ENCODE measurements around the gene KAZN. TPM values are rescaled to one million over a fixed set of nuclear protein-coding genes. Genes with fewer than 3 reads are reported as not detected.

KAZN gene
- polyA plus RNA-seq, 1 experiment: 3.7 TPM

DNA sequence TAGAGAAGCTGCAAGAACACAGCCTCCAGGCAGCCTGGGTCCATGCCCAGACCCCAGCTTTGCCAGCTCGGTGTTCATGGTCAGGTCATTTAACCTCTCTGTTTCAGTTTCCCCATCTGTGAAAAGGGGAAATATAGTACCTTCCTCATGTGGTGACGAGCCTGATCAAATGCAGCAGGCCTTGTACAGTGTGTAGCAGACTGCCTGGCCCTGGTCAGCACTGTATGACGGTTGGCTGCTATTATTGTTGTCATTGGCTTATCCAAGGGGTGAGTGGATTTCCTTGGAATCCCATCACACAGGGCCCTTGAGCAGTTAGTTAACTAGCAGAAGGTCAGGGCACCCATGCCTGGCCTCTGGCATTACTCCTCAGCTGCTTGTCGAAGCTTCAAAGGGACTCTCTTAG is 548.5 kb downstream of the KAZN start:
- DNase-seq (ENCODE audit: low read depth, low spot score): no peak
- POLR2A ChIA-PET: no interaction called here
- H3K27me3 ChIP-seq (ENCODE audit: control insufficient read depth, insufficient read depth, low read length): peaks cover 18% of the 10 kb centered on the region
- no peak overlapping the region for H3K27ac ChIP-seq (ENCODE audit: low read depth, low read length)
- no peak overlapping the region for H3K4me3 ChIP-seq (ENCODE audit: low read depth, low read length)
- no peaks in the 10 kb centered on the region for H3K9me3 ChIP-seq (ENCODE audit: control insufficient read depth, insufficient read depth, low read length)
- TF ChIP-seq, protein P1, sequence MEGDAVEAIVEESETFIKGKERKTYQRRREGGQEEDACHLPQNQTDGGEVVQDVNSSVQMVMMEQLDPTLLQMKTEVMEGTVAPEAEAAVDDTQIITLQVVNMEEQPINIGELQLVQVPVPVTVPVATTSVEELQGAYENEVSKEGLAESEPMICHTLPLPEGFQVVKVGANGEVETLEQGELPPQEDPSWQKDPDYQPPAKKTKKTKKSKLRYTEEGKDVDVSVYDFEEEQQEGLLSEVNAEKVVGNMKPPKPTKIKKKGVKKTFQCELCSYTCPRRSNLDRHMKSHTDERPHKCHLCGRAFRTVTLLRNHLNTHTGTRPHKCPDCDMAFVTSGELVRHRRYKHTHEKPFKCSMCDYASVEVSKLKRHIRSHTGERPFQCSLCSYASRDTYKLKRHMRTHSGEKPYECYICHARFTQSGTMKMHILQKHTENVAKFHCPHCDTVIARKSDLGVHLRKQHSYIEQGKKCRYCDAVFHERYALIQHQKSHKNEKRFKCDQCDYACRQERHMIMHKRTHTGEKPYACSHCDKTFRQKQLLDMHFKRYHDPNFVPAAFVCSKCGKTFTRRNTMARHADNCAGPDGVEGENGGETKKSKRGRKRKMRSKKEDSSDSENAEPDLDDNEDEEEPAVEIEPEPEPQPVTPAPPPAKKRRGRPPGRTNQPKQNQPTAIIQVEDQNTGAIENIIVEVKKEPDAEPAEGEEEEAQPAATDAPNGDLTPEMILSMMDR (IDR thresholded peaks at IDR 0.05; ENCODE audit: low read depth, low read length): no peak
- CTCF ChIA-PET: interaction anchor here (1.1 kb wide), 1 partner anchor 176 kb away, joined by 3 read pairs; no protein-coding TSS in a partner anchor

DNA sequence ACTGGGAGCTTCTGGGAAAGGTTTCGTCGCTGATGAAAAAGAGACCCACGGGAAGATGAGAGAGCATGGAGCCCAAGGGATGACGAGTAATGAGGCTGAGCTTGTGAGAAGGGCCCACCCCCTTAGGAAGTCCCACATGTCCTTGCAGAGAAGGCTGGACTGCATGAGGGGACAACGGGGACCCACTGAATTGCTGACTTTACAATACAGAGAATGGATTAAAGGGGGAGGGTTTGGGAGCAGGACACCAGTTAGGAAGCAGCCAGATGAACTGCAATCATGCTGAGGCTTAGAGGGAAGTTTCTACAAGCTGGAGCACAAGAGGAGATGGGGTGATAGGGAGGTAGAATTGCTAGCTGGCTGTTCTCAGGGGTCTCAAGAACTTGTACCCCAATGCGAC is 549.5 kb downstream of the KAZN start:
- no peak overlapping the region for H3K27ac ChIP-seq (ENCODE audit: low read depth, low read length)
- no peaks in the 10 kb centered on the region; the same call in 1 of the 2 replicates for H3K9me3 ChIP-seq (ENCODE audit: control insufficient read depth, insufficient read depth, low read length)
- TF ChIP-seq, protein P1 (IDR thresholded peaks at IDR 0.05; ENCODE audit: low read depth, low read length): no peak
- ChIA-PET POLR2A (no interaction called here), CTCF (no interaction called here)
- peaks cover 18% of the 10 kb centered on the region for H3K27me3 ChIP-seq (ENCODE audit: control insufficient read depth, insufficient read depth, low read length)
- no peak overlapping the region for H3K4me3 ChIP-seq (ENCODE audit: low read depth, low read length)
- no peak for DNase-seq (ENCODE audit: low read depth, low spot score)

DNA sequence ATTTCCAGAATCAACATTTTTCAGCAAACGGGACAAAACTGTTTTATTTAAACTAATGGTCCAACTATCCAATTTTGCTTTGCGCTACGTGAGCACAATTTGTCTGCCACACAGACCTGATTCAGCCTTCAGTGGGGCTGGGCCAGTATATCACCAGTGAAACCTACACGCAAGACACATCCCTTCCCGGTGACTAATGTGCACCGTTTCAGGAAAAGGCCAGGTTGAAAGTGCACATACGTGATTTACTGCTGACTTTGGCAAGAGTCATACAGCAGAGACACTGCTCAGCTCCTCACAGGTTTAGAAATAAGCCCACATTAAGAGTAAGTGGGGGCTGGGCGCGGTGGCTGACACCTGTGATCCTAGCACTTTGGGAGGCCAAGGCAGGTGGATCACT is 550.0 kb downstream of the KAZN start:
- CTCF ChIA-PET: no interaction called here
- peaks cover 18% of the 10 kb centered on the region for H3K27me3 ChIP-seq (ENCODE audit: control insufficient read depth, insufficient read depth, low read length)
- no peaks in the 10 kb centered on the region; the same call in 1 of the 2 replicates for H3K9me3 ChIP-seq (ENCODE audit: control insufficient read depth, insufficient read depth, low read length)
- POLR2A ChIA-PET: no interaction called here
- H3K4me3 ChIP-seq (ENCODE audit: low read depth, low read length): no peak overlapping the region
- DNase-seq (ENCODE audit: low read depth, low spot score): no peak
- TF ChIP-seq, protein P1 (IDR thresholded peaks at IDR 0.05; ENCODE audit: low read depth, low read length): no peak
- no peak overlapping the region for H3K27ac ChIP-seq (ENCODE audit: low read depth, low read length)

DNA sequence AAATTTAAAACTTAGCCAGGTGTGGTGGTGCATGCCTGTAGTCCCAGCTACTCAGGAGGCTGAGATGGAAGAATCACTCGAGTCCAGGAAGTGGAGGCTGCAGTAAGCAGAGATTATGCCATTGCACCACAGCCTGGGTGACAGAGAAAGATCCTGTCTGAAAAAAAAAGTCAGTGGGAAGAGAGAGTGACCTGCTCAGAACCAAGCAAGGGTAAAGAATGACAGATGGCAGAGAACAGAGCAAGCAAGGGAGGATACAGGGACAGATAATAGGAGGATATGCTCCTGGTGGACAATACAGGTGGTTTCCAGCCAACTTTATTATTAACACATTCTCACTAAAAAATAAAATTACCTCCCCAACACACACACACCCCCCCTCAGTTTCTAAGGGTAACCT is 550.5 kb downstream of the KAZN start:
- no peaks in the 10 kb centered on the region; the same call in 1 of the 2 replicates for H3K9me3 ChIP-seq (ENCODE audit: control insufficient read depth, insufficient read depth, low read length)
- DNase-seq (ENCODE audit: low read depth, low spot score): no peak
- TF ChIP-seq, protein P1 (IDR thresholded peaks at IDR 0.05; ENCODE audit: low read depth, low read length): no peak
- H3K27ac ChIP-seq (ENCODE audit: low read depth, low read length): peak overlapping the region; percentile 21
- H3K27me3 ChIP-seq (ENCODE audit: control insufficient read depth, insufficient read depth, low read length): peaks cover 17% of the 10 kb centered on the region
- ChIA-PET CTCF (interaction anchor here (0.7 kb wide), 1 partner anchor 155 kb away, joined by 3 read pairs; no protein-coding TSS in a partner anchor), POLR2A (no interaction called here)
- no peak overlapping the region for H3K4me3 ChIP-seq (ENCODE audit: low read depth, low read length)

DNA sequence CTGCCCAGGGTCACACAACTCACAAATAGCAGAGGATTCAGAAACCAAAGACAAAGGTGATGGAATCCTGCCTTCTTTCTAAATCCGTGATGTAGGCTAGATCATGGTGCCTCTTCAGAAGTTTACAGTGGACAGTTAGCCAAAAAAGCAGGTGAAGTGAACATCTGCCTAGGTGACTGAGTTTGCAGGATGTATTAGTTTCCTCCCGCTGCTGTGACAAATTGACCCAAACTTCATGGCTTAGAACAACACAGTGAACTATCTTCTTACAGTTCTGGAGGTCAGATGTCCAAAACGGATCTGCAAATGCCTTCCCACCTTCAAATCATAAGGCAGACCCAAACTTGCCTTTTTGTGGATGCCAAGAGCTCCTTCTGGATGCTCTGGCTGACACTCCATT is 551.9 kb downstream of the KAZN start:
- Histone ChIP-seq H3K9me3 (ENCODE audit: control insufficient read depth, insufficient read depth, low read length) (no peaks in the 10 kb centered on the region; the same call in 1 of the 2 replicates), H3K27ac (ENCODE audit: low read depth, low read length) (no peak overlapping the region), H3K27me3 (ENCODE audit: control insufficient read depth, insufficient read depth, low read length) (peaks cover 14% of the 10 kb centered on the region), H3K4me3 (ENCODE audit: low read depth, low read length) (no peak overlapping the region)
- ChIA-PET CTCF (interaction anchor here (0.6 to 4.1 kb wide), 7 partner anchors 10 to 154 kb away, joined by 3 to 65 read pairs (median 4); no protein-coding TSS in a partner anchor), POLR2A (no interaction called here)
- DNase-seq (ENCODE audit: low read depth, low spot score): no peak
- TF ChIP-seq, protein P1 (IDR thresholded peaks at IDR 0.05; ENCODE audit: low read depth, low read length): no peak
